Fibroblast of skin of abdomen (primary cell): ENCODE results near the gene EPOP.
"Not testable (repeated sequence)": the region's sequence is repeated elsewhere in the genome, so short reads cannot be mapped to it uniquely, and the experiment has no call there.

Experiments
- DNase-seq: peaks from one replicate; pipeline ENCODE4 v3.0.0-alpha.2; 2013

Gene EPOP

GRCh38 chr17:38637951-38638350 is 36.8 kb downstream of the EPOP start:
- DNase-seq, result no peak

GRCh38 chr17:38636054-38636453 is 38.7 kb downstream of the EPOP start:
- DNase-seq, result no peak

- no peak for DNase-seq
Measured at GRCh38 chr17:38632334-38632733, 42.4 kb downstream of the EPOP start.

GRCh38 chr17:38628441-38628840 is 46.3 kb downstream of the EPOP start:
- DNase-seq, result no peak

- no peak for DNase-seq
Measured at GRCh38 chr17:38627957-38628356, 46.8 kb downstream of the EPOP start.

GRCh38 chr17:38626606-38627226 is 48.0 kb downstream of the EPOP start:
- not testable (repeated sequence) for DNase-seq

GRCh38 chr17:38625482-38625881 is 49.3 kb downstream of the EPOP start:
- DNase-seq, result no peak

- DNase-seq, result not testable (repeated sequence)
Measured at GRCh38 chr17:38624782-38625355, 49.9 kb downstream of the EPOP start.
